ENCODE results near the gene MBD6.
"Not testable (repeated sequence)": the region's sequence is repeated elsewhere in the genome, so short reads cannot be mapped to it uniquely, and the experiment has no call there.

- TF ChIP-seq RAD21 (IDR thresholded peaks at IDR 0.05; ENCODE audit: low read length); CTCF (conservative IDR thresholded peaks at IDR 0.05; ENCODE audit: low read depth, low read length); BHLHE40 (IDR thresholded peaks at IDR 0.05; ENCODE audit: low read depth, low read length); MXI1 (IDR thresholded peaks at IDR 0.05; ENCODE audit: borderline replicate concordance, low read depth, low read length): not testable (repeated sequence)
Observed at GRCh38 chr12:57513677-57514076, 8.9 kb upstream of the MBD6 start.
